H1 (cell line): ENCODE data around the gene POLR1G. TPM values are rescaled to one million over a fixed set of nuclear protein-coding genes. Genes with fewer than 3 reads are reported as not detected.

Experiments
- CTCF ChIA-PET: fragments of 300-600 bp; sonication (Branson Sonifier 250); formaldehyde crosslinking; loops from one replicate; lab custom pipeline; 2021; ENCODE audit not compliant: partially characterized antibody; lab: Charles Lee
- POLR2A ChIA-PET: fragments of 300-600 bp; sonication (Branson Sonifier 250); formaldehyde crosslinking; loops from one replicate; lab custom pipeline; 2021; ENCODE audit warnings: inconsistent platforms; ENCODE audit not compliant: partially characterized antibody; lab: Charles Lee
- DNase-seq, 2 experiments: peaks; one replicate each; pipeline versions ENCODE4 v3.0.0 to v3.0.0-alpha.2; 2010 to 2022; ENCODE audit warnings: low spot score in 2 of 2, low read depth in 1 of 2, mixed read lengths in 1 of 2
- FAIRE-seq: peaks from 2 replicates; lab custom pipeline; 2011; peaks lifted over from hg19 to GRCh38; lab: Jason Lieb, UNC
- H2AFZ ChIP-seq: 2 replicates; pipeline ENCODE4 v1.8.1; 2012; ENCODE audit warnings: low read length, inconsistent platforms
- H2AK5ac ChIP-seq: 2 replicates; pipeline ENCODE4 v1.6.1; 2013; ENCODE audit warnings: low read depth, low read length
- H2BK120ac ChIP-seq: replicated peaks from 2 replicates; pipeline ENCODE3; 2013; ENCODE audit warnings: low read depth, low read length, inconsistent platforms
- H2BK12ac ChIP-seq: 2 replicates; pipeline ENCODE4 v1.6.1; 2013; ENCODE audit warnings: low read depth, low read length
- H2BK15ac ChIP-seq: 2 replicates; pipeline ENCODE4 v1.6.1; 2013; ENCODE audit warnings: low read length
- H2BK20ac ChIP-seq: 2 replicates; pipeline ENCODE4 v1.6.1; 2013; ENCODE audit warnings: low read length
- H2BK5ac ChIP-seq: 2 replicates; pipeline ENCODE4 v1.6.1; 2013; ENCODE audit warnings: low read depth, low read length
- H3K14ac ChIP-seq: 2 replicates; pipeline ENCODE4 v1.6.1; 2013; ENCODE audit warnings: inconsistent platforms; ENCODE audit not compliant: insufficient read length
- H3K18ac ChIP-seq: 2 replicates; pipeline ENCODE4 v1.6.1; 2013; ENCODE audit warnings: low read length; ENCODE audit errors: extremely low read depth
- H3K23ac ChIP-seq: 2 replicates; pipeline ENCODE4 v1.6.1; 2013; ENCODE audit warnings: inconsistent platforms; ENCODE audit not compliant: insufficient read length
- H3K23me2 ChIP-seq: 2 replicates; pipeline ENCODE4 v1.6.1; 2013; ENCODE audit warnings: low read depth, low read length
- H3K27ac ChIP-seq: 2 replicates; pipeline ENCODE4 v1.6.1; 2011; ENCODE audit warnings: low read depth, low read length, inconsistent platforms
- H3K27me3 ChIP-seq, 4 experiments: replicated peaks in 1 of 4; 1 replicate in 1 of 4; 2 replicates in 3 of 4; pipeline versions ENCODE4 v1.6.1 to v1.8.1; 2011 to 2013; ENCODE audit warnings: low read length in 3 of 4, mild to moderate bottlenecking in 3 of 4, inconsistent platforms in 2 of 4, mixed read lengths in 2 of 4, moderate library complexity in 1 of 4; ENCODE audit not compliant: control insufficient read depth in 3 of 4, insufficient read depth in 3 of 4; ENCODE audit errors: extremely low read depth in 1 of 4
- H3K36me3 ChIP-seq, 4 experiments: 2 replicates each; pipeline versions ENCODE4 v1.6.1 to v1.8.1; 2011 to 2013; ENCODE audit warnings: mild to moderate bottlenecking in 4 of 4, low read length in 3 of 4, moderate library complexity in 2 of 4, control low read depth in 1 of 4, inconsistent platforms in 1 of 4; ENCODE audit not compliant: insufficient read depth in 4 of 4, control insufficient read depth in 2 of 4
- H3K4ac ChIP-seq: replicated peaks from 2 replicates; pipeline ENCODE3; 2013; ENCODE audit warnings: low read length, low read depth, mixed read lengths, inconsistent platforms; ENCODE audit not compliant: insufficient read length
- H3K4me1 ChIP-seq, 4 experiments: replicated peaks in 1 of 4; 1 replicate in 1 of 4; 2 replicates in 3 of 4; pipeline versions ENCODE4 v1.6.1 to v1.8.1; 2011 to 2013; ENCODE audit warnings: low read length in 3 of 4, inconsistent platforms in 2 of 4, mixed read lengths in 1 of 4; ENCODE audit not compliant: insufficient read depth in 4 of 4, control insufficient read depth in 3 of 4
- H3K4me2 ChIP-seq, 2 experiments: 2 replicates each; pipeline versions ENCODE4 v1.6.1 to v1.8.1; 2011 to 2013; ENCODE audit warnings: low read depth in 2 of 2, low read length in 2 of 2, control low read depth in 1 of 2, inconsistent platforms in 1 of 2, mild to moderate bottlenecking in 1 of 2; ENCODE audit not compliant: insufficient read depth in 1 of 2
- H3K4me3 ChIP-seq, 4 experiments: fragments of 200-600, 300-600 bp in 1 of 4; sonication (generic), shearing (Covaris generic), sonication (Bioruptor Twin) in 1 of 4; 2 replicates each; pipeline versions ENCODE4 v1.5.1 to v1.8.1; 2011 to 2016; ENCODE audit warnings: low read length in 4 of 4, low read depth in 3 of 4, control low read depth in 2 of 4, inconsistent platforms in 2 of 4, mild to moderate bottlenecking in 2 of 4, mixed read lengths in 1 of 4, moderate library complexity in 1 of 4; ENCODE audit not compliant: insufficient read depth in 2 of 4; ENCODE audit errors: extremely low read depth in 1 of 4
- H3K56ac ChIP-seq: replicated peaks from 2 replicates; pipeline ENCODE3; 2013; ENCODE audit warnings: low read depth, mild to moderate bottlenecking, mixed read lengths, low read length, inconsistent platforms; ENCODE audit not compliant: insufficient read length
- H3K79me1 ChIP-seq: 2 replicates; pipeline ENCODE4 v1.6.1; 2013; ENCODE audit warnings: low read depth, low read length, control low read depth
- H3K79me2 ChIP-seq, 2 experiments: 2 replicates each; pipeline versions ENCODE4 v1.6.1 to v1.8.1; 2012 to 2013; ENCODE audit warnings: low read length in 2 of 2, mild to moderate bottlenecking in 2 of 2, inconsistent platforms in 1 of 2; ENCODE audit not compliant: insufficient read depth in 2 of 2, control insufficient read depth in 1 of 2
- H3K9ac ChIP-seq, 4 experiments: replicated peaks in 1 of 4; 1 replicate in 1 of 4; 2 replicates in 3 of 4; pipeline versions ENCODE4 v1.6.1 to v1.8.1; 2011 to 2013; ENCODE audit warnings: low read depth in 3 of 4, low read length in 3 of 4, control low read depth in 2 of 4, mild to moderate bottlenecking in 2 of 4, moderate library complexity in 2 of 4, inconsistent platforms in 1 of 4; ENCODE audit errors: extremely low read depth in 1 of 4
- H3K9me3 ChIP-seq, 2 experiments: 2 replicates each; pipeline versions ENCODE4 v1.6.1 to v1.8.1; 2012 to 2013; ENCODE audit warnings: mild to moderate bottlenecking in 2 of 2, moderate library complexity in 2 of 2, control low read depth in 1 of 2, inconsistent platforms in 1 of 2, low read depth in 1 of 2, low read length in 1 of 2, mixed read lengths in 1 of 2; ENCODE audit not compliant: insufficient read depth in 2 of 2
- H4K20me1 ChIP-seq, 2 experiments: replicated peaks in 1 of 2; 2 replicates each; pipeline versions ENCODE3 to v1.8.1; 2011 to 2013; ENCODE audit warnings: inconsistent platforms in 2 of 2, low read length in 2 of 2, mild to moderate bottlenecking in 1 of 2; ENCODE audit not compliant: insufficient read depth in 2 of 2, control insufficient read depth in 1 of 2
- H4K5ac ChIP-seq: 2 replicates; pipeline ENCODE4 v1.6.1; 2013; ENCODE audit warnings: low read length, low read depth, mixed read lengths, inconsistent platforms; ENCODE audit not compliant: insufficient read length
- H4K8ac ChIP-seq: 2 replicates; pipeline ENCODE4 v1.8.0; 2013; ENCODE audit warnings: mild to moderate bottlenecking, moderate library complexity, low read length, inconsistent platforms; ENCODE audit not compliant: insufficient read depth; ENCODE audit errors: extremely low read depth
- H4K91ac ChIP-seq: replicated peaks from 2 replicates; pipeline ENCODE3; 2013; ENCODE audit warnings: low read length, mixed read lengths, inconsistent platforms; ENCODE audit not compliant: insufficient read length
- ATF2 ChIP-seq: IDR thresholded peaks from 2 replicates; pipeline ENCODE4 v1.6.1; 2012; ENCODE audit warnings: low read length, inconsistent platforms
- CBX5 ChIP-seq: fragments of 300-800, 300-1000 bp; sonication (generic); IDR thresholded peaks from 2 replicates; pipeline ENCODE4 v1.7.1; 2016; ENCODE audit warnings: antibody characterized with exemption, low read length, low read depth
- CTBP2 ChIP-seq: IDR thresholded peaks from 2 replicates; pipeline ENCODE4 v1.7.0; 2011; ENCODE audit warnings: borderline replicate concordance, mild to moderate bottlenecking, moderate library complexity, mixed read lengths, low read length; ENCODE audit not compliant: insufficient read depth, insufficient read length
- GABPA ChIP-seq: IDR thresholded peaks from 2 replicates; pipeline ENCODE4 v1.6.1; 2011; ENCODE audit warnings: mild to moderate bottlenecking, low read length, moderate library complexity, borderline replicate concordance; ENCODE audit not compliant: insufficient read depth
- GTF2F1 ChIP-seq: IDR thresholded peaks from 2 replicates; pipeline ENCODE4 v1.6.1; 2012; ENCODE audit warnings: low read depth, low read length, improper control_type of control experiment, borderline replicate concordance
- JUND ChIP-seq: IDR thresholded peaks from 2 replicates; pipeline ENCODE4 v1.6.1; 2011; ENCODE audit warnings: mild to moderate bottlenecking, improper control_type of control experiment, low read length
- NRF1 ChIP-seq: IDR thresholded peaks from 2 replicates; pipeline ENCODE4 v1.6.1; 2011; ENCODE audit warnings: mild to moderate bottlenecking, low read depth, low read length, improper control_type of control experiment
- WGBS, 2 experiments: shearing (Covaris generic) in 1 of 2; methylation state at CpG; one replicate each; pipeline versions ENCODE4 v1.1.6 to v1.1.7; 2013 to 2015; ENCODE audit warnings: low lambda C conversion rate in 2 of 2, mixed read lengths in 2 of 2, inconsistent platforms in 1 of 2, low coverage in 1 of 2, missing lambda C conversion rate in 1 of 2; ENCODE audit not compliant: insufficient replicate concordance in 2 of 2, insufficient coverage in 1 of 2, insufficient read length in 1 of 2; ENCODE audit errors: extremely low coverage in 1 of 2, missing lambda C conversion rate in 1 of 2; 5-methylcytosine and 5-hydroxymethylcytosine counted together
- polyA plus RNA-seq, 7 experiments: library from polyadenylated mRNA; depleted of rRNA in 3 of 7; stranded (reverse) in 5 of 7; unstranded in 2 of 7; fragments of >200 nt in 5 of 7; fragments of 200-250 nt in 2 of 7; gene quantifications; 1 replicate in 5 of 7; 2 replicates in 1 of 7; 4 replicates in 1 of 7; pipeline versions ENCODE4 v1.2.1 to v1.2.3, GENCODE V29; 2011 to 2013; ENCODE audit warnings: missing spikeins in 2 of 7, mixed read lengths in 2 of 7
- total RNA-seq: library from RNA; stranded (reverse); fragmentation: NEBNext Ultra II Directional; extraction: Animal tissue kit (Norgen Biotek cat#: 25700); gene quantifications from 2 replicates; pipeline ENCODE4 v1.2.1, GENCODE V29; 2021
- TF ChIP-seq, protein P1 (sequence below): IDR thresholded peaks from 2 replicates; pipeline ENCODE4 v1.6.1; 2011; ENCODE audit warnings: low read length, improper control_type of control experiment

Gene POLR1G
- total and polyA plus RNA-seq, 2 of the 8 experiments (the other 6 are each of a cell fraction or from before 2014, with no cell fraction given) = 16.8 to 34.8 TPM

- peak in 1 of 2 experiments; percentile 74 for DNase-seq
- 28% methylated on average over 15 of the region's 15 CpGs; no CpG with 5 or more reads in 1 of the 2 experiments for WGBS, 2 experiments
- peak; percentile 58 for TF ChIP-seq CTBP2
- TF ChIP-seq JUND = no peak
- TF ChIP-seq GABPA = no peak
- no peak for TF ChIP-seq ATF2
- TF ChIP-seq NRF1 = no peak
- TF ChIP-seq GTF2F1 = no peak
- TF ChIP-seq, protein P1, sequence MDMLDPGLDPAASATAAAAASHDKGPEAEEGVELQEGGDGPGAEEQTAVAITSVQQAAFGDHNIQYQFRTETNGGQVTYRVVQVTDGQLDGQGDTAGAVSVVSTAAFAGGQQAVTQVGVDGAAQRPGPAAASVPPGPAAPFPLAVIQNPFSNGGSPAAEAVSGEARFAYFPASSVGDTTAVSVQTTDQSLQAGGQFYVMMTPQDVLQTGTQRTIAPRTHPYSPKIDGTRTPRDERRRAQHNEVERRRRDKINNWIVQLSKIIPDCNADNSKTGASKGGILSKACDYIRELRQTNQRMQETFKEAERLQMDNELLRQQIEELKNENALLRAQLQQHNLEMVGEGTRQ = no peak
- no peak for TF ChIP-seq CBX5
Observed at GRCh38 chr19:45442778-45443461, 36.5 kb downstream of the POLR1G start.

More at GRCh38 chr19:45442778-45443461, 36.5 kb downstream of the POLR1G start:
- Histone ChIP-seq H4K20me1 (no peaks in the 10 kb centered on the region), H2AFZ (peak overlapping the region; percentile 30; the same call in 1 of the 2 replicates), H2AK5ac (0 out of 2 replicates have a peak overlapping the region, but pooled peaks have one; percentile 11), H3K79me2 (no peaks in the 10 kb centered on the region), H3K4me2 (peak overlapping the region; percentile 77 to 97), H3K14ac (no peak overlapping the region), H2BK120ac (no peak overlapping the region), H3K4me1 (peaks cover 6 to 17% (median 11%) of the 10 kb centered on the region in 4 experiments), H3K4me3 (peak overlapping the region; percentile 38 to 84 (median 71)), H4K5ac (no peak overlapping the region), H2BK15ac (peak overlapping the region; percentile 12), H3K27me3 (peaks cover 0 to 5% (median 2%) of the 10 kb centered on the region in 4 experiments; a peak in 3 of 7 replicates), H2BK12ac (peak overlapping the region; percentile 51; the same call in 1 of the 2 replicates), H3K18ac (0 out of 2 replicates have a peak overlapping the region, but pooled peaks have one; percentile 42), H3K56ac (no peak overlapping the region), H3K79me1 (no peaks in the 10 kb centered on the region), H3K9me3 (no peaks in the 10 kb centered on the region), H3K23ac (no peak overlapping the region), H4K91ac (no peak overlapping the region), H2BK5ac (no peak overlapping the region), H3K9ac (peak overlapping the region in 3 of 4 experiments; percentile 13 to 43 (median 21); a peak in 3 of 7 replicates), H3K23me2 (peaks cover 12% of the 10 kb centered on the region), H3K4ac (no peak overlapping the region), H2BK20ac (peak overlapping the region; percentile 87; the same call in 1 of the 2 replicates), H3K27ac (no peak overlapping the region), H3K36me3 (no peaks in the 10 kb centered on the region), H4K8ac (no peak overlapping the region)
- ChIA-PET POLR2A (interaction anchor here (1.2 to 1.3 kb wide), 2 partner anchors 25 to 26 kb away, joined by 3 read pairs; partner anchors contain the start of gene FOSB), CTCF (interaction anchor here (0.6 to 21.2 kb wide), 2 partner anchors 14 to 32 kb away, joined by 3 to 760 read pairs; partner anchors contain the start of gene FOSB)
- FAIRE-seq = no peak
